HepG2 (cell line): Measurements from ENCODE around the gene RAB17. TPM values are rescaled to one million over a fixed set of nuclear protein-coding genes. Genes with fewer than 3 reads are reported as not detected.

Experiments used
- ADNP ChIP-seq: sonication (generic); formaldehyde crosslinking; IDR thresholded peaks from 2 replicates; pipeline ENCODE4 v1.4.0; 2020; ENCODE audit warnings: missing genetic modification reagents
- BORCS8-MEF2B ChIP-seq: sonication (generic); formaldehyde crosslinking; IDR thresholded peaks from 2 replicates; pipeline ENCODE4 v1.8.0; 2022; ENCODE audit warnings: mild to moderate bottlenecking, missing genetic modification reagents
- FLYWCH1 ChIP-seq: sonication (generic); formaldehyde crosslinking; IDR thresholded peaks from 2 replicates; pipeline ENCODE4 v1.8.1; 2023; ENCODE audit warnings: mild to moderate bottlenecking, missing genetic modification reagents
- GATAD1 ChIP-seq: IDR thresholded peaks from 2 replicates; pipeline ENCODE4 v1.6.1; 2016; ENCODE audit warnings: missing genetic modification reagents, missing compliant biosample characterization
- KLF12 ChIP-seq: sonication (generic); formaldehyde crosslinking; IDR thresholded peaks from 2 replicates; pipeline ENCODE4 v1.4.0; 2020; ENCODE audit warnings: missing genetic modification reagents, borderline replicate concordance
- NCOA5 ChIP-seq: sonication (generic); formaldehyde crosslinking; IDR thresholded peaks from 2 replicates; pipeline ENCODE4 v1.4.0; 2020; ENCODE audit warnings: missing genetic modification reagents
- NFE2L2 ChIP-seq: fragments of 150-350 bp; IDR thresholded peaks from 2 replicates; pipeline ENCODE4 v1.6.1; 2014; ENCODE audit warnings: low read length
- TRIM24 ChIP-seq: sonication (generic); formaldehyde crosslinking; IDR thresholded peaks from 2 replicates; pipeline ENCODE4 v1.8.0; 2022; ENCODE audit warnings: mild to moderate bottlenecking, missing genetic modification reagents
- ZFP36L1 ChIP-seq: sonication (generic); formaldehyde crosslinking; IDR thresholded peaks from 2 replicates; pipeline ENCODE4 v1.8.0; 2022; ENCODE audit warnings: mild to moderate bottlenecking, missing genetic modification reagents, moderate library complexity
- ZNF230 ChIP-seq: sonication (generic); formaldehyde crosslinking; IDR thresholded peaks from 2 replicates; pipeline ENCODE4 v1.4.0; 2020; ENCODE audit warnings: mild to moderate bottlenecking, missing genetic modification reagents
- ZNF652 ChIP-seq: IDR thresholded peaks from 2 replicates; pipeline ENCODE4 v1.6.1; 2016; ENCODE audit warnings: low read depth, borderline replicate concordance
- ZNF672 ChIP-seq: sonication (generic); formaldehyde crosslinking; IDR thresholded peaks from 2 replicates; pipeline ENCODE4 v1.8.1; 2022; ENCODE audit warnings: missing genetic modification reagents
- ZNF816 ChIP-seq: sonication (generic); formaldehyde crosslinking; IDR thresholded peaks from 2 replicates; pipeline ENCODE4 v1.8.0; 2022; ENCODE audit warnings: missing genetic modification reagents, mild to moderate bottlenecking, borderline replicate concordance
- polyA plus RNA-seq, 8 experiments: library from polyadenylated mRNA; depleted of rRNA in 3 of 8; stranded (reverse) in 7 of 8; unstranded in 1 of 8; fragments of >200 nt; fragmentation: Illumina TruSeq in 4 of 8; extraction: Trizol in 4 of 8; gene quantifications; 2 replicates each; pipeline versions ENCODE4 v1.2.1 to v1.2.3, GENCODE V29; 2011 to 2016; ENCODE audit warnings: low read depth in 4 of 8, missing spikeins in 1 of 8, mixed read lengths in 1 of 8; ENCODE audit not compliant: insufficient read depth in 1 of 8
- total RNA-seq, 5 experiments: library from RNA; depleted of rRNA; stranded (reverse); fragments of >200 nt; fragmentation: Illumina TruSeq; extraction: Trizol; gene quantifications; 2 replicates each; pipeline ENCODE4 v1.2.3, GENCODE V29; 2016; ENCODE audit warnings: low read depth in 1 of 5
- TF ChIP-seq, protein P1 (sequence below): sonication (generic); formaldehyde crosslinking; conservative IDR thresholded peaks from 2 replicates; pipeline ENCODE4 v1.8.0; 2022; ENCODE audit warnings: missing genetic modification reagents
- TF ChIP-seq, protein P2 (sequence below): sonication (generic); formaldehyde crosslinking; IDR thresholded peaks from 2 replicates; pipeline ENCODE4 v1.5.0; 2020; ENCODE audit warnings: missing genetic modification reagents
- TF ChIP-seq, protein P3 (sequence below): IDR thresholded peaks from 2 replicates; pipeline ENCODE4 v1.6.1; 2012; ENCODE audit warnings: low read depth, low read length, improper control_type of control experiment
- TF ChIP-seq, protein P4 (sequence below): sonication (generic); formaldehyde crosslinking; IDR thresholded peaks from 2 replicates; pipeline ENCODE4 v1.4.0; 2020; ENCODE audit warnings: missing genetic modification reagents
- TF ChIP-seq, protein P5 (sequence below): sonication (generic); formaldehyde crosslinking; IDR thresholded peaks from 2 replicates; pipeline ENCODE4 v1.5.1; 2020; ENCODE audit warnings: missing genetic modification reagents, mild to moderate bottlenecking, borderline replicate concordance
- TF ChIP-seq, protein P6 (sequence below): sonication (generic); formaldehyde crosslinking; IDR thresholded peaks from 2 replicates; pipeline ENCODE4 v1.4.0; 2020; ENCODE audit warnings: missing genetic modification reagents, low read depth, mild to moderate bottlenecking, borderline replicate concordance
- TF ChIP-seq, protein P7 (sequence below): IDR thresholded peaks from 2 replicates; pipeline ENCODE4 v1.6.1; 2016; ENCODE audit warnings: control low read depth
- TF ChIP-seq, protein P8 (sequence below): sonication (generic); formaldehyde crosslinking; IDR thresholded peaks from 2 replicates; pipeline ENCODE4 v1.4.0; 2020; ENCODE audit warnings: mild to moderate bottlenecking, missing genetic modification reagents

The RAB17 gene
- total and polyA plus RNA-seq, 2 of the 13 experiments (the other 11 are each of a cell fraction or from before 2014, with no cell fraction given), result 68.0 to 124 TPM

DNA sequence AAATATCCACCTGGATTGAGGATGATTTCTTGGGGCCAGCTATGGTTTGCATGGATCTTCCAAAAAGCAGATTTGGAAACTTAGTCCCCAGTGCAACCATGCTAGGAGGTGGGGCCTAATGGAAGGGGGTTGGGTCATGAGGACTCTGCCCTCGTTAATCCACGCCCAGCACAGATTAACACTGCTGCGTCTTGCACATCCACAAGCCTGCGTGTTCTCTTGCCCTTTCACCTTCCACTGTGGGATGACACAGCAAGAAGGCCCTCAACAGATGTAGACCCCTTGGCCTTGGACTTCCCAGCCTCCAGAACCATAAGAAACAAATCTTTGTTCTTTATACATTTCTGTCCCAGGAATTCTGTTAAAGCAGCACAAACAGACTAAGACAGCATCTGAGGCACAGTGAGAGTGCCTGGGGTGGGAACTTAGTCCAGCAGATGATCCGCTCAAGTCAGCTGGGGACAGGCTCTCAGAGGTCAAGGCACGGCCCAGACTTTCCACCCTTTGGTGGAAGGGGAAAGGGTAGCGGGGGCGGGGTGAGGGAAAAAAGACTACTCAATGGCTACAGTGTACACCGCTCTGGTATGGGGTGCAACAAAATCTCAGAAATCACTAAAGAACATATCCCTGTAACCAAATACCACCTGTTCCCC, 2.4 kb downstream of the RAB17 start (continued):
- TF ChIP-seq, protein P1, sequence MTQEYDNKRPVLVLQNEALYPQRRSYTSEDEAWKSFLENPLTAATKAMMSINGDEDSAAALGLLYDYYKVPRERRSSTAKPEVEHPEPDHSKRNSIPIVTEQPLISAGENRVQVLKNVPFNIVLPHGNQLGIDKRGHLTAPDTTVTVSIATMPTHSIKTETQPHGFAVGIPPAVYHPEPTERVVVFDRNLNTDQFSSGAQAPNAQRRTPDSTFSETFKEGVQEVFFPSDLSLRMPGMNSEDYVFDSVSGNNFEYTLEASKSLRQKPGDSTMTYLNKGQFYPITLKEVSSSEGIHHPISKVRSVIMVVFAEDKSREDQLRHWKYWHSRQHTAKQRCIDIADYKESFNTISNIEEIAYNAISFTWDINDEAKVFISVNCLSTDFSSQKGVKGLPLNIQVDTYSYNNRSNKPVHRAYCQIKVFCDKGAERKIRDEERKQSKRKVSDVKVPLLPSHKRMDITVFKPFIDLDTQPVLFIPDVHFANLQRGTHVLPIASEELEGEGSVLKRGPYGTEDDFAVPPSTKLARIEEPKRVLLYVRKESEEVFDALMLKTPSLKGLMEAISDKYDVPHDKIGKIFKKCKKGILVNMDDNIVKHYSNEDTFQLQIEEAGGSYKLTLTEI (CRISPR knock-in tag), result no peak
- TF ChIP-seq, protein P2, sequence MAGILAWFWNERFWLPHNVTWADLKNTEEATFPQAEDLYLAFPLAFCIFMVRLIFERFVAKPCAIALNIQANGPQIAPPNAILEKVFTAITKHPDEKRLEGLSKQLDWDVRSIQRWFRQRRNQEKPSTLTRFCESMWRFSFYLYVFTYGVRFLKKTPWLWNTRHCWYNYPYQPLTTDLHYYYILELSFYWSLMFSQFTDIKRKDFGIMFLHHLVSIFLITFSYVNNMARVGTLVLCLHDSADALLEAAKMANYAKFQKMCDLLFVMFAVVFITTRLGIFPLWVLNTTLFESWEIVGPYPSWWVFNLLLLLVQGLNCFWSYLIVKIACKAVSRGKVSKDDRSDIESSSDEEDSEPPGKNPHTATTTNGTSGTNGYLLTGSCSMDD (CRISPR knock-in tag), result no peak
- TF ChIP-seq ADNP (CRISPR knock-in tag) (no peak), GATAD1 (no peak), ZNF652 (no peak), ZNF816 (no peak), FLYWCH1 (CRISPR knock-in tag) (no peak), TRIM24 (CRISPR knock-in tag) (no peak), ZFP36L1 (CRISPR knock-in tag) (no peak), ZNF672 (CRISPR knock-in tag) (no peak), NCOA5 (CRISPR knock-in tag) (no peak), NFE2L2 (peak; percentile 23; the same call in 1 of the 2 replicates), ZNF230 (CRISPR knock-in tag) (no peak), BORCS8-MEF2B (CRISPR knock-in tag) (no peak), KLF12 (CRISPR knock-in tag) (no peak)
- TF ChIP-seq, protein P3, sequence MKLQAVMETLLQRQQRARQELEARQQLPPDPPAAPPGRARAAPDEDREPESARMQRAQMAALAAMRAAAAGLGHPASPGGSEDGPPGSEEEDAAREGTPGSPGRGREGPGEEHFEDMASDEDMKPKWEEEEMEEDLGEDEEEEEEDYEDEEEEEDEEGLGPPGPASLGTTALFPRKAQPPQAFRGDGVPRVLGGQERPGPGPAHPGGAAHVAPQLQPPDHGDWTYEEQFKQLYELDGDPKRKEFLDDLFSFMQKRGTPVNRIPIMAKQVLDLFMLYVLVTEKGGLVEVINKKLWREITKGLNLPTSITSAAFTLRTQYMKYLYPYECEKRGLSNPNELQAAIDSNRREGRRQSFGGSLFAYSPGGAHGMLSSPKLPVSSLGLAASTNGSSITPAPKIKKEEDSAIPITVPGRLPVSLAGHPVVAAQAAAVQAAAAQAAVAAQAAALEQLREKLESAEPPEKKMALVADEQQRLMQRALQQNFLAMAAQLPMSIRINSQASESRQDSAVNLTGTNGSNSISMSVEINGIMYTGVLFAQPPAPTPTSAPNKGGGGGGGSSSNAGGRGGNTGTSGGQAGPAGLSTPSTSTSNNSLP, result no peak
- TF ChIP-seq, protein P4, sequence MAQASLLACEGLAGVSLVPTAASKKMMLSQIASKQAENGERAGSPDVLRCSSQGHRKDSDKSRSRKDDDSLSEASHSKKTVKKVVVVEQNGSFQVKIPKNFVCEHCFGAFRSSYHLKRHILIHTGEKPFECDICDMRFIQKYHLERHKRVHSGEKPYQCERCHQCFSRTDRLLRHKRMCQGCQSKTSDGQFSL, result no peak
- TF ChIP-seq, protein P5, sequence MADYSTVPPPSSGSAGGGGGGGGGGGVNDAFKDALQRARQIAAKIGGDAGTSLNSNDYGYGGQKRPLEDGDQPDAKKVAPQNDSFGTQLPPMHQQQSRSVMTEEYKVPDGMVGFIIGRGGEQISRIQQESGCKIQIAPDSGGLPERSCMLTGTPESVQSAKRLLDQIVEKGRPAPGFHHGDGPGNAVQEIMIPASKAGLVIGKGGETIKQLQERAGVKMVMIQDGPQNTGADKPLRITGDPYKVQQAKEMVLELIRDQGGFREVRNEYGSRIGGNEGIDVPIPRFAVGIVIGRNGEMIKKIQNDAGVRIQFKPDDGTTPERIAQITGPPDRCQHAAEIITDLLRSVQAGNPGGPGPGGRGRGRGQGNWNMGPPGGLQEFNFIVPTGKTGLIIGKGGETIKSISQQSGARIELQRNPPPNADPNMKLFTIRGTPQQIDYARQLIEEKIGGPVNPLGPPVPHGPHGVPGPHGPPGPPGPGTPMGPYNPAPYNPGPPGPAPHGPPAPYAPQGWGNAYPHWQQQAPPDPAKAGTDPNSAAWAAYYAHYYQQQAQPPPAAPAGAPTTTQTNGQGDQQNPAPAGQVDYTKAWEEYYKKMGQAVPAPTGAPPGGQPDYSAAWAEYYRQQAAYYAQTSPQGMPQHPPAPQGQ (CRISPR knock-in tag), result no peak
- TF ChIP-seq, protein P6, sequence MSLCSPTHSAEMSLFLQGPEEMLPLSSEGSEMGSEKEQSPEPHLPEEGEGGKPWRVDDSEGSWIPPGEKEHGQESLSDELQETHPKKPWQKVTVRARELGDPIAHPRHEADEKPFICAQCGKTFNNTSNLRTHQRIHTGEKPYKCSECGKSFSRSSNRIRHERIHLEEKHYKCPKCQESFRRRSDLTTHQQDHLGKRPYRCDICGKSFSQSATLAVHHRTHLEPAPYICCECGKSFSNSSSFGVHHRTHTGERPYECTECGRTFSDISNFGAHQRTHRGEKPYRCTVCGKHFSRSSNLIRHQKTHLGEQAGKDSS (CRISPR knock-in tag), result 0 out of 2 replicates have a peak, but pooled peaks have one; percentile 39
- TF ChIP-seq, protein P7, sequence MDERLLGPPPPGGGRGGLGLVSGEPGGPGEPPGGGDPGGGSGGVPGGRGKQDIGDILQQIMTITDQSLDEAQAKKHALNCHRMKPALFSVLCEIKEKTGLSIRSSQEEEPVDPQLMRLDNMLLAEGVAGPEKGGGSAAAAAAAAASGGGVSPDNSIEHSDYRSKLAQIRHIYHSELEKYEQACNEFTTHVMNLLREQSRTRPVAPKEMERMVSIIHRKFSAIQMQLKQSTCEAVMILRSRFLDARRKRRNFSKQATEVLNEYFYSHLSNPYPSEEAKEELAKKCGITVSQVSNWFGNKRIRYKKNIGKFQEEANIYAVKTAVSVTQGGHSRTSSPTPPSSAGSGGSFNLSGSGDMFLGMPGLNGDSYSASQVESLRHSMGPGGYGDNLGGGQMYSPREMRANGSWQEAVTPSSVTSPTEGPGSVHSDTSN, result no peak
- TF ChIP-seq, protein P8, sequence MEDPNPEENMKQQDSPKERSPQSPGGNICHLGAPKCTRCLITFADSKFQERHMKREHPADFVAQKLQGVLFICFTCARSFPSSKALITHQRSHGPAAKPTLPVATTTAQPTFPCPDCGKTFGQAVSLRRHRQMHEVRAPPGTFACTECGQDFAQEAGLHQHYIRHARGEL, result no peak
